Thoracic aorta (tissue), 2 donors: Measurements from ENCODE around the gene AGMO. TPM values are rescaled to one million over a fixed set of nuclear protein-coding genes. Genes with fewer than 3 reads are reported as not detected.

ENCODE experiments used
- ATAC-seq: fragments of 150-250 bp; one replicate; pipeline ENCODE4 v1.8.0; 2017; ENCODE audit warnings: low read depth; ENCODE audit not compliant: insufficient number of reproducible peaks, low FRiP score
- DNase-seq: peaks from one replicate; pipeline ENCODE4 v3.0.0-alpha.2; 2020; ENCODE audit warnings: low spot score
- H3K27ac ChIP-seq, 2 donors: fragments of 200-600 bp; sonication (generic); 1 replicate in 1 of 2; 2 replicates in 1 of 2; pipeline ENCODE4 v1.5.1; 2016; ENCODE audit warnings: mild to moderate bottlenecking in 2 of 2, moderate library complexity in 2 of 2
- H3K27me3 ChIP-seq: fragments of 200-600 bp; sonication (generic); replicated peaks from 2 replicates; pipeline ENCODE4 v1.6.0; 2016; ENCODE audit warnings: mild to moderate bottlenecking; ENCODE audit not compliant: insufficient read depth
- H3K36me3 ChIP-seq: fragments of 200-600 bp; sonication (generic); one replicate; pipeline ENCODE4 v1.5.1; 2016
- H3K4me1 ChIP-seq, 2 donors: fragments of 200-600 bp; sonication (generic); 1 replicate in 1 of 2; 2 replicates in 1 of 2; pipeline versions ENCODE4 v1.5.1 to v1.6.0; 2016; ENCODE audit warnings: low read depth in 2 of 2, mild to moderate bottlenecking in 1 of 2; ENCODE audit not compliant: control insufficient read depth in 1 of 2
- H3K4me3 ChIP-seq: fragments of 200-600 bp; sonication (generic); 2 replicates; pipeline ENCODE4 v1.5.1; 2016; ENCODE audit warnings: mild to moderate bottlenecking
- H3K9me3 ChIP-seq: fragments of 200-600 bp; sonication (generic); 2 replicates; pipeline ENCODE4 v1.5.1; 2016
- CTCF ChIP-seq: fragments of 200-600 bp; sonication (generic); IDR thresholded peaks from one replicate; pipeline ENCODE4 v1.5.1; 2019; ENCODE audit warnings: antibody characterized with exemption
- total RNA-seq, 2 donors: library from RNA; depleted of rRNA; stranded (reverse); fragments of >200 nt; gene quantifications; one replicate each; pipeline versions ENCODE4 v1.1.0 to v1.2.3, GENCODE V29; 2016

Gene AGMO
- total RNA-seq, 2 donors from 2014 or later: 0.85 to 3.0 TPM

- no peaks in the 10 kb centered on the region for H3K9me3 ChIP-seq
- ATAC-seq (no peak), DNase-seq (no peak)
- no peak overlapping the region for H3K27ac ChIP-seq
- no peaks in the 10 kb centered on the region for H3K27me3 ChIP-seq
- no peak for TF ChIP-seq CTCF
- no peak overlapping the region for H3K4me3 ChIP-seq
- no peaks in the 10 kb centered on the region for H3K36me3 ChIP-seq
- H3K4me1 ChIP-seq: no peaks in the 10 kb centered on the region
Measured at GRCh38 chr7:15158141-15158810, 403.5 kb downstream of the AGMO start.

Other genes starting within 250 kb of the AGMO start
- 1 to 10 TPM; 9.5 to 9.9 TPM for gene MEOX2, start 124.7 kb upstream of the AGMO start, total RNA-seq